ENCODE data around the gene SLC16A3.
A peak's percentile ranks its signal among the peaks of the same experiment; 100 is the strongest.

Gene SLC16A3

DNA sequence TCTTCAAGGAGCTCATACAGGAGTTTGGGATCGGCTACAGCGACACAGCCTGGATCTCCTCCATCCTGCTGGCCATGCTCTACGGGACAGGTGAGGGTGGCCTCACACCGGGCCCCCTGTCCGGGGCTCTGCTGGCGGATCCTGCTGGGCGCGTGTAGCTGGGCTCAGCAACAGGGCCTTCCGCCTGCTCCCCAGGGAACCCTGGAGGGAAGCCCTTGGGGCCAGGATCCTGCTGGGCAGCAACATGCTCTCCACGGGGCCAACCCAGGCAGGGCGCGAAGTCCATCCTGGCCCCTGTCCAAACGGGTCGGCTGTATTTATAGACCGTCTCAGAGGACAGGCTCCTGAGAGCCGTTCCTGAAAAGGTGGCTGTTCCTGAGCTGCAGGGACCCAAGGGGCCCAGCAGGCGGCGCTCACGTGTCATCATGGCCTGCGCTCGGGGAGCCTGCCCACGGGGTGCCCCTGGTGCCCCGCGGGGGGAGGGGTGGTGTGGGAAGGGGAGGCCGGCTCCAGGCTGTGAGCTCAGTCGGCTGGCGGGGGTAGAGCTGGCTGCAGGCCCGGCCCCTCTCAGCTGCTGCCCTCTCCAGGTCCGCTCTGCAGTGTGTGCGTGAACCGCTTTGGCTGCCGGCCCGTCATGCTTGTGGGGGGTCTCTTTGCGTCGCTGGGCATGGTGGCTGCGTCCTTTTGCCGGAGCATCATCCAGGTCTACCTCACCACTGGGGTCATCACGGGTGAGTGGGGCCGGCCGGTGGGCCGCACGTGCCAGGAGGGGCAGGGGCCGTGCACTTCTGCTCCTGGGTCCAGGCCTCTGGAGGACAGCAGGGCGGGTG, 7.5 kb downstream of the SLC16A3 start:
- DNase-seq (ENCODE audit: low spot score), result peak; percentile 70

DNA sequence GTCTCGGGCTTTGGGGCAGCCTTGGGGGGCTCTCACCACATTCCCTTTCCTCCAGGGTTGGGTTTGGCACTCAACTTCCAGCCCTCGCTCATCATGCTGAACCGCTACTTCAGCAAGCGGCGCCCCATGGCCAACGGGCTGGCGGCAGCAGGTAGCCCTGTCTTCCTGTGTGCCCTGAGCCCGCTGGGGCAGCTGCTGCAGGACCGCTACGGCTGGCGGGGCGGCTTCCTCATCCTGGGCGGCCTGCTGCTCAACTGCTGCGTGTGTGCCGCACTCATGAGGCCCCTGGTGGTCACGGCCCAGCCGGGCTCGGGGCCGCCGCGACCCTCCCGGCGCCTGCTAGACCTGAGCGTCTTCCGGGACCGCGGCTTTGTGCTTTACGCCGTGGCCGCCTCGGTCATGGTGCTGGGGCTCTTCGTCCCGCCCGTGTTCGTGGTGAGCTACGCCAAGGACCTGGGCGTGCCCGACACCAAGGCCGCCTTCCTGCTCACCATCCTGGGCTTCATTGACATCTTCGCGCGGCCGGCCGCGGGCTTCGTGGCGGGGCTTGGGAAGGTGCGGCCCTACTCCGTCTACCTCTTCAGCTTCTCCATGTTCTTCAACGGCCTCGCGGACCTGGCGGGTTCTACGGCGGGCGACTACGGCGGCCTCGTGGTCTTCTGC, 8.4 kb downstream of the SLC16A3 start:
- DNase-seq (ENCODE audit: low spot score), result no peak

DNA sequence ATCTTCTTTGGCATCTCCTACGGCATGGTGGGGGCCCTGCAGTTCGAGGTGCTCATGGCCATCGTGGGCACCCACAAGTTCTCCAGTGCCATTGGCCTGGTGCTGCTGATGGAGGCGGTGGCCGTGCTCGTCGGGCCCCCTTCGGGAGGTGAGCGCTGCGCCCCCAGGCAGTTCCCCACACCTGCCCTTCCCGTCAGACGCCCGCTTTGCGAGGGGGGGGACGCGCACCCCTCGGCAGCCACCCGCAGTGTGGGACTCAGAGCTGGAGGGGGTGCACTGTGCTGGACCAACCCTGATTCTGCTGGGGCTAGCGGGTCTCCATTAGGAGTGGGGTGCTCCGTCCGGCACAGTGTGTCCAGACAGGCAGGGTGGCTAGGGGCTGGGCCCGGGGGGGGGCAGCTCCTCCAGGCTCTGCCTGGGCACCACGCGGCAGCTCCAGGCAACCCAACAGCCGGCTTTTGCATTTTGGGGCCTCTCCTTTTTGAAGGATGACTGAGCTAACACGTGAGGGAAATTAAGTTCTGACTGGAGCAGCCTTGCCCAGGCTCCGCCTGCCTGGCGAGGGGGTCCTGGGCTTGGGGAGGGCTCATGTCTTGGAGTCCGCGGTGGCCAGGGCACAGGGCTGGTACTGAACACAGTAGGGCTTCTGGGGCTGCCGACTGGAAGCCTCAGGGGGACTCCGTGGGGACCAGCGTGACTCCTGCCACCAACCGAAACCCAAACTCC, 9.1 kb downstream of the SLC16A3 start:
- no peak for DNase-seq (ENCODE audit: low spot score)

DNA sequence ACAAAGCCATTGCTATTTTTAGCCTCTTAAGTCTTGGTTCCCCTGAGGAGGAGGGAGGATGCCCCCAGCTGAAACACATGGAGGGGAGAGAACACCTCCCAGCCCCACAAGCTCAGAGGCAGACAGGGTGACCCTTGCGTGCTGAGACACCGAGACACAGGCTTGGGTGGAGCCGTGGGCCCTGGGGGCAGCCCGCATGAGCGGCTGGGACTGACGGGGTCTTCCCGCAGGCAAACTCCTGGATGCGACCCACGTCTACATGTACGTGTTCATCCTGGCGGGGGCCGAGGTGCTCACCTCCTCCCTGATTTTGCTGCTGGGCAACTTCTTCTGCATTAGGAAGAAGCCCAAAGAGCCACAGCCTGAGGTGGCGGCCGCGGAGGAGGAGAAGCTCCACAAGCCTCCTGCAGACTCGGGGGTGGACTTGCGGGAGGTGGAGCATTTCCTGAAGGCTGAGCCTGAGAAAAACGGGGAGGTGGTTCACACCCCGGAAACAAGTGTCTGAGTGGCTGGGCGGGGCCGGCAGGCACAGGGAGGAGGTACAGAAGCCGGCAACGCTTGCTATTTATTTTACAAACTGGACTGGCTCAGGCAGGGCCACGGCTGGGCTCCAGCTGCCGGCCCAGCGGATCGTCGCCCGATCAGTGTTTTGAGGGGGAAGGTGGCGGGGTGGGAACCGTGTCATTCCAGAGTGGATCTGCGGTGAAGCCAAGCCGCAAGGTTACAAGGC, 9.8 kb downstream of the SLC16A3 start:
- peak; percentile 77 for DNase-seq (ENCODE audit: low spot score)

DNA sequence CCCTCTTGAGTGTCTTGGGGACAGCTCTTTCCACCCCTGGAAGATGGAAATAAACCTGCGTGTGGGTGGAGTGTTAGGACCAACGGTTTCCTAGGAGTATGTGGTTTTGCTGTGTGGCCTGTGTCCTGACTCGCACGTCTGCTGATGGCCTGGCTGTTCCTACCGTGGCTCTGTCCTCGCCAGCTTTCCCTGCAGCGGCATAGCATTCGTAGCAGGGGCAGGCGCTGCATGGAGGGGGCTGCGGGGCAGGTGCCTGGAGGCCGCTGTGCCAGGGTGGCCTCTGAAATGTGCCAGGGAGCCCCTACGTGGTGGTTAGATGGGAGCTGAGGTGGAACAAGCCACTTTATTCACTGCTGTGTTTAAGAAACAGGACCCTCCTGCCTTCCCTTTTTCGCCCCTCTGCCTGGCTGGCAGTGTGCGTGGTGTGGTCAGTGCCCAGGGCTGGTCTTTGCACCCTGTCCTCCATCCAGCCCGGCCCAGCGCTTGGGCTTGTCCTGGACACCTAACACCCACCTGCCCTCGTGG, 10.6 kb downstream of the SLC16A3 start:
- DNase-seq (ENCODE audit: low spot score), result no peak

DNA sequence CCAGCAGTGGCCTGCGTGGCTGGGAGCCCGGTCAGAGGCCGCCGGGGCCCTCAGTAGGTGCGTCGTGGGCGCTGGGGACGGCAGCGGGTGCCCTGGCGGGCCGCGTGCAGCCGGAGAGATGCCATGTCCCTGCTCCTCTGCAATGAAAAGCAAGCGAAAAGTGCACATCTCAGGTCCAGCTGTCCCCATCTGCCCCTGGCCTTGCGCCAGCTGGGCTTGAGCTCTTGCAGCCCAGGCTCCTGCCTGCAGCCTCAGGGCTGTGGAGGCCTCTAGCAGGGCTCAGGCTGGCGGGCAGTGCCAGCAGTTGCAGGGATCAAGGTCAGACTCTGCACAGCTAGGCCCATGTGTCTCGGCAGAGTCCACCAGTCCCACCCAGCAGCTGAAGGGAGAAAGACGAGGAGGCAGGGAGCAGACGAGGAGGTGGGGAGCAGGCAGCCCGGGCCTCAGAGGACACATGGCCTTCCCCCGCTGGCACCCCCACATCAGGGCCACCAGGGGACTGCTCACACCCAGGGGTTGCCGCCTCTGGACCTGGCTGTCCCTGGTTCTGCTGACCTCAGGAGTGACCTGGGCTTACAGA, 11.2 kb downstream of the SLC16A3 start:
- DNase-seq (ENCODE audit: low spot score), result no peak

DNA sequence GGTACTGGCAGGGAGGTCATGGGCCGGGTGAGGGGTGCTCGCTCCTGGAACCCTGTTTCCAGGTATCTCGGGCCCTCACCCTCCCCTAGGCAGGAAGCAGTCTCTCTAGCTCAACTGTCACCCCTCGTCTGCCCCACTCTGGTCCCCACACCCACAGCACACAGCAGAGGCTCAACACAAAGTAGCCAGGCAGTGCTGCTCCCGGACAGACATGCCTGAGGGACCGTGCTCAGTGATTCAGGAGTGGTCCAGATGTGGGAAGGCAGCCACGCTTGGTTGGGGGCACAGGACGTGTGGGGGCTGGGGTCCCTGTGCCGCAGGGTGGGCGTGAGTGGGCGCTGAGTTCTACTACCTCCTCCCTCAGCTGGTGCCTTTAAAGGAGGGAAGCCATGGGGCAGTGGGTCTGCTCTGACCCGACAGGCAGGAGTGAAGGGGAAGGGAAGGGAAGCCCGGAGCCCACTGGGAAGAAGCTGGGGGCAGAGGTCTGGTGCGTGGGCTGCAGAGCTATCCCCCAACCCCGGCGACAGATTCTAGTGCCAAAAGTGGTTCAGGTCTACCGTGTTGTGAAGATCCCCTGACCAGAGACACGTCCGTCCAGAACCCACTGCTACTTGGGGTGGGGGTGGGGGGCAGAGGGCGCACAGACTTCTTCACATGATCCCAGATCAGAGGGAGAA, 11.8 kb downstream of the SLC16A3 start:
- no peak for DNase-seq (ENCODE audit: low spot score)

DNA sequence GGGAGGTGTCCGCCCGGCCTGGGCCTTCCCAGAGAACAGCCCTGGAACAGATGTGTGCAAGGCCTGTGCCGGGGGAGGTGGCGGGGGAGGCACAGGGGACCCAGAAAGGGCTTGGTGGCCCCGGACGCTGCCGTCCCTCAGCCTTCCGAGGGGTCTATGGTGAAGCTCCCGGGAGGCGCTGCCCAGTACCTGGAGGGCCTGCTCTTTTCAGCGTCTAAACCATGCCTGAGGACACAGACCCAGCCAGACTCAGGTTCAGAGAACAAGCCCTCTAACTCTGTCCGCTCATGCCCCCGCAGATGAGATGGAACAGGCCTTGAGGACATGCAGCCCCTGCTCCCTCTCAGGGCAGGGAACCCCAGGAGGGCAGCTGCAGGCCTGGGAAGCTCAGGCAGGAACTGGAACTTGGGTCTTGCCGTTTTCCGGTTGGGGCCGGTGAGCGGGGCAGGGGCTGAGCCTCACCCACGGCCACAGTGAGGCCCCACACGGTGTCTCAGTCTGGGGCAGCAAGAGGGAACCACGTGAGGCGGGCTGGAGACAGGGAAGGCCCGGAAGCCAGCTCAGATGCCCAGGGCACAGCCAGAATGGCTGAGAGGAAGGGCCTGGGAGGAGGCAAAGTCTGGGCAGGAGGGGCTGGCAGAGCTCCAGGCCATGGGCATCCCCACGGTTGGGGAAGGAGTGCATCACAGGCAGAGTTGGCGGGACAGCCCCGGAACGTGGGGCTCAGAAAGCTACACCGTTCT, 12.5 kb downstream of the SLC16A3 start:
- DNase-seq (ENCODE audit: low spot score), result peak; percentile 92

DNA sequence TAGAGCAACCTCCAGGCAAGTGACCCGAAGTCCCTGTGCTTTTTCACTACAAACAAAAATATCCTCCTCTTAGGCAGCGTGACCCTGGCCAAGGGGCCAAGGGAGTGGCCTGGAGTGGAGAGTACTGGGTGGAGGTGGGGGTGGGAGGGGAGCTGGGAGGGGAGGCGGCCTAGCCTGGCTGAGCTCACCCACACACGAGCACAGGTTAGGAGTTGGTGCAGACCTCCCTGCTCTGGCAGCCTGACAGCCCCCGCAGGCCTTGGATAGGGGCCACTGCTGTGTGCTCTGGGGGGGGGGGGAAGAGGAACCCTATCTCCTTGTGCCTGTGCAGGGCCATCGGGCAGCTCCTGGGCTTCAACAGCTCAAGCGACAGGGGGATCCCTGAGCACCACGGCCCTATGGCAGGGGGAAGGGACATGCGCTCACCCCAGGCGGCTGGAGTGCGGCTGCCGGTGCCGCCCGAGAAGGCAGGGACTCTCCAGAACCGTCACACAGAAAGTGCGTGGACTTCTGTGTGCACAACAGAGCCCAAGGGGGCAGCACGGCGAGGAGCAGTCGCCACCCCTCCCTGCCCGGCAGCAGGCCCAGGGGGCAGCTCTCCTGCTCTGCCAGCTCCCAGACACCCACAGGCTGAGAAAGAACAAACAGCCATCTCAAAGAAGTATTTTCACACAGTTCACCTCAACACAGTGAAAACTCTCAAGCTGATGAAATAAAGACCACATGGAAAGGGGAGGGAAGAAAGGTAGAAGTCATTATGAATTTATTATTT, 13.3 kb downstream of the SLC16A3 start:
- no peak for DNase-seq (ENCODE audit: low spot score)

DNA sequence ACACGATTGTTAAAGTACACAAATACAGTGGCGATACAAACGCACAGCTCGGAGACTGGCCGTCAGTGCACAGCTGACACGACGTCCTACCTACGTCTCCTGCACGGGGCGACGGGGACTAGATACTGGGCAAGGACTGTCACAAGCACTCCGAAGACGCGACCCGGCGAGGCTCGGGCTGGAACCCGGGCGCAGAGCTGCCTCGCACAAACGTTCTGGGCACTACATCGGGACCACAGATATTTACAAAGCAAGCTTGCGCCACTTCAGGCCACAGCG, 13.8 kb downstream of the SLC16A3 start:
- DNase-seq (ENCODE audit: low spot score), result no peak

DNA sequence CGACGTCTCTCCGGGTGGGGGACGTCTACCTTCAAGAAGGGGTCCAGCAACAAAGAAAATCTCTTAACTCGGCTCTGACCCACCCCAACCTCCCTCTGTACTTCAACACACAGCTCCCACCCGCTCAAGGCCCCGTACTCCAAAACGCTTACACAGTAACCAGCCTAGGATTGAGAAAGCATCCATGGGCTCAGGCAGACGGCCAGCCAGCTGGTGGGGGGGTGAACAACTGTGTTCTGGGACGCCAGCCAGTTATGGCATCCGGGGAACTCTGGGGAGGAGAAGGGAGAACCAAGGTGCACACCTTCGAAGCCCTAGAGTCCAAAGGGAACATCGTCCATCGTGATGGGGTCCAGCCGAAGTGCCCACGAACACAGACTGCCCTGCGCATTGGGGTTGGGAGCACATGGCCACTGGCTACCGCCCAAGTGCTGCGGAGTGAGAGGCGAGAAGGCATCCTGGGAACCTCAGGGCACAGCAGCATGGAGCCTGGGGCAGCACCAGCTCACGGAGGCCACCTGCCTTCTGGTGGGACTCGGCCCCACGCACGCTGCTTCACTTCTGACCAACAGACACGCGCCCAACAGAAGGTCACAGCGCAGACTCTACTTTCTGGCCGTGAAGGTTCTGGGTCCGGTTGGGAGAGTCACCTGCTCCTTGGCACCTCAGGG, 14.3 kb downstream of the SLC16A3 start:
- DNase-seq (ENCODE audit: low spot score), result peak; percentile 75

DNA sequence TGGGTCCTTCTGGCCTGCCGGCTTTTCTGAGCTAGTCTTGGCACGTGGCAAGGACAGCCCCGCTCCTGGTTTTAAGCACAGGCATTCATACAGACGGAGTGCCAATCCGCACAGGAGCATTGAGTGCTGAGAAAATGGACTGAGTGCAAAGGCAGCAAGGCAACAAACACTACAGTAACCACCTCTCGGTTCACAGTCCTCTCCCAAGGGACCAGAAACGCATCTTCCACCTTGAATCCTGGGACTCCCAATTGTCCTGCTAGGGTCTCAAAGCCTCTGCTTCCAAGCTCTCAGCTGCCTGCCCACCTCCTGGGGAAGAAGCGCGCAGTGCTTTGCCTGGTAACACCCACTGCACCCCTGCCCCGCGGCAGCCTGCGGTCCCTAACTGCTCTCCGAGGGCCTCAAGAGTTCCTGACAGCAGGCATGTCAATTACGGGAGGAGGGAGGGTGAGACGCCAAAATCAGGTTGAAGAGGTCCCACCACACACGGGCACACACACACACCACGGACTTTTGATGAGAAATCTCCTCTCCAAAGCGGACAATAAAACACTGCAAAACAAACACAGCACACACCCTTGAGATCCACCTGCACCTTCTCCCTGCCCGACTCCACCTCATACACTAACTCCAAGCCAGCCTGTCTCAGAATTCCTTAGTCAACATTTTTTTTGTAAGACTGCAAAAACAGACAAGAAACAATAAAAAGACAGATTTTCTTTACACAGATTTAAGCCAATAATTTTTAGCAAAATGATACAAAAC, 15.0 kb downstream of the SLC16A3 start:
- DNase-seq (ENCODE audit: low spot score), result no peak

DNA sequence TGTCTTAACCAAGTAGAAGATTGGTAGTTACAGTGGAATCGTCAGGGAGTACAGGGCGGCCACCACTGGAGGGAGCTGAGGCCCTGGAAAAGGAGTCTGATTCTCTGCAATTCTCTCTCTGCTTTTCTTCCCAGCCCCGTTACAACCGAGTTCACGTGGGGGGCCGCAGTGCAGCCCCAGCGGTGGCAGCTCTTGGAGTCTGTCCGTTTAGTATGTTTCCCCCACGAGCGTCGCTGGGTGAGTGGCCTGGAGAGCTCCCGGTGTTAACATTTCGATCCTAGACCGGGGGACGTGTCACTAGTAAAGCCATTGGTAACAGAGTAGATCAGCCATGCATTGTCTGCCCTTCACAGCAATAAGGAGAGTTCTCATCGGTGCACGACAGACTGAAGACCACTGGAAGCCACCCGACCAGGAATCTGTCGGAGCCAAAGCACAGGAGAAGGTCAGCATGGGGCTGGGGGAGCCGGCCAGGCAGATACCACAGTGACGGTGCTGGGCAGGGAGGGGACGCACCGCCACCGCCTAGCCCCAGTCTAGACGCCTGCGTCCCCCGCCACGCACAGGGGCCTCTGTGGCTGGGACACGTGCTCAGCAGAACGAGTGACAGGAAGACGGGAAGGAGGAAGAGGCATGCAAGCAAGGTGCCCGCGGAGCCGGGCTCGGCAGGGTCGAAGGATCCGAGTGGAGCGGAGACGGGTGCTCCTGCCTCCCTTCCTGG, 15.7 kb downstream of the SLC16A3 start:
- DNase-seq (ENCODE audit: low spot score), result no peak

DNA sequence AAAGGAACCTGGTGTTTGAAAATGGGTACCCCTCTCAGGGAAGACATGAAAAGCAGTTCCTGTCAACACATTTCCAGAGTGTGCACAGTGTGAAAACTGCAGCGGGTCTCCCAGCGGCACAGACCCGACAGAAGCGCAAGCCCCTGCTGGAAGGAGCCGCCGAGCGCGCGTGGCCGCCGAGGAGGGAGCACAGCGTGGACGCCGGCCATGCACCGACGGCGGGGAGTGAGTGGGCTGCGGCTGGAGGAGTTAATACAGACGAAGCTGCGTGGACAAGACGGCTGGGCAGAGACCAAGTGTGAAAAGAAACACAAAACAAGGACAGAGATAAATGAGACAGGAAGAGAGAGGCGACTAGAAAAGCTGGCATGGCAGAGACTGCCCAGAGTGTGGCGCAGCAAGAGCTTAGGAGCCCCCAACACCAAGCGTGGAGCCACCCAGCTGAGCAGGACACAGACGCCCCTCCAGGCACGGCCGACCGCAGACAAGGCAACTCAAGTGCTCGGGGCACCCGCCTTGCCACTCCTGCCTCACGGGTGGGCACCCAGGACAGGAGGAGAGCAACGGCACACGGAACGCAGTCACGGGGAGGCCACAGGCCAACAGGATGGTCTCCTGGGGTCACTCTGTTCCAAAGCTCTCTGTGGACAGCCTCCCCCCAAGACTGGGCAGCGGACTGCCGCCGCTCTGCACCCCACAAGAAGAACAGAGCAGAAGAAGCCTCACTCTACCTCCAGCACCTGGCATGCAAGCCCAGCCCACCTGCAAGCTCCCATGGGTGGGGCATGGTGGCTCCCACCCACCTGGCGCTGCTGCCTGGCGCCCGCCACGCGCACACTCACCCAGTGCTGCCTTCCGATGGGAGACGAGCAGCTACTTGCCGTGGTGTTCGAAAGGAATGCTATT, 16.5 kb downstream of the SLC16A3 start:
- DNase-seq (ENCODE audit: low spot score), result no peak

DNA sequence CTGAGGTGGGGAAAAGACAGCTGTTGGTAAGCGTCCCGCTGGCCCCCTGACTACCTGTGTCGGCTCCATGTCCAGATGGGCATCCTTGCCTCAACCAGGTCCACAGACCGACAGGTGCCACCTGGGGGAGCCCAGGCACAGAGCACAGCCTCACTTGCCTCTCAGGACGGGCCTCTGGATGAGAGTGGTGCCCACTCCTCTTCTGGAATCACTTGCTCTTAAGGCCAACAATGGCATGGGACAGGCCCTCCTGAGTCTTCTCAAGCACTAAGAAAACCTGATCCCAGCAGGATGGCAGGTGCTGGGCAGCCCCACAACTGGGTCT, 17.2 kb downstream of the SLC16A3 start:
- no peak for DNase-seq (ENCODE audit: low spot score)

DNA sequence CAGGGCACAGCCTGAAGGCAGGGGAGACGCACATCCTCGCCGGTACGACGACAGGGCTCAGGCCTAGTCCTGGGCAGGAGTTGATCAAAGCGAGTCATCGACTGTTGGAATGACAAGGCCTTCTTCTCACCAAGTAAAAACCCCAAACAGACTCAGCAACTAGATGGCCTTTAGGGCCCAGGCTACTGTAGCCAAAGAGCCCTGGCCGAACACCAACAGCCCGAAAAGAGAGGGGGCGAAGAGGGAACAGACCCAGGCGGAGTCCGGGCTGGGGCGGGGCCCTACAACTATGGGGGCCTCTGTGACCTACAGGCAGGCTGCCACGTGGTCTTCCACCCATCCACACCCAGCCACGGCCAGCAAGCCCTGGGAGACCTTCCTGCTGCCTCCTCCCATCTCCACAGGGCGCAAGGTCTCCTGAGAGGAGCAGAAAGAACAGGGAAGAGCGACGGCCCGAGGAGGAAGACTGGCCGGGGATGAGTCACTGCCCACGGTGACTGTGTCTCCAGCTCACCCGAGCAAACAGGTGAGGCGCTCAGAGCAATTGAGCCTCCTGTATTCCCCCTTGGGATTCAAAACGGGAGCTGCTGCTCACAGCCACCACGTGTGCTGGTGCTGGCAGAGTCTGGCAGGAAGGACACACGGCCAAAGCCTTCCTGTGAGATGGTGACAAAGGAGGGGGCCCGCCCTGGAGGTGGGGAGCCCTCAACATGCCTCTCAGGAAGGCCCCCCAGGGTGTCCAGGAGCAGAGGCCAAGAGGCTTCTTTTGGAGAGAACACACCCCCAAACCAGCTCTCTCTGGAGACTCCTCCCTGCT, 17.7 kb downstream of the SLC16A3 start:
- peak; percentile 95 for DNase-seq (ENCODE audit: low spot score)
